ENCODE measurements around the gene DPF1. TPM values are rescaled to one million over a fixed set of nuclear protein-coding genes. Genes with fewer than 3 reads are reported as not detected.

Gene DPF1
- total RNA-seq, 1 donor from 2014 or later: 3.4 TPM

Other genes with a start within 250 kb of the DPF1 start
- 98.7 and 98.9 TPM in 2 replicates for gene PPP1R14A, start 32.2 kb upstream of the DPF1 start, total RNA-seq
- gene SPINT2, start 40.4 kb upstream of the DPF1 start, total RNA-seq: 161 and 165 TPM in 2 replicates
- 2.0 TPM in 1 of 2 replicates, not detected in the other for gene C19orf33, start 80.0 kb upstream of the DPF1 start, total RNA-seq
- 106 and 114 TPM in 2 replicates for gene YIF1B, start 91.7 kb upstream of the DPF1 start, total RNA-seq
- 27.3 TPM in 2 replicates for gene KCNK6, start 95.6 kb upstream of the DPF1 start, total RNA-seq
- gene CATSPERG, start 111.6 kb upstream of the DPF1 start, total RNA-seq: 4.7 and 4.8 TPM in 2 replicates
- gene PSMD8, start 150.3 kb upstream of the DPF1 start, total RNA-seq: 286 and 299 TPM in 2 replicates
- gene GGN, start 163.8 kb upstream of the DPF1 start, total RNA-seq: 0.71 TPM in 1 of 2 replicates, not detected in the other
- gene SPRED3, start 164.5 kb upstream of the DPF1 start, total RNA-seq: 3.2 TPM in 2 replicates
- 32.7 and 34.5 TPM in 2 replicates for gene FAM98C, start 178.9 kb upstream of the DPF1 start, total RNA-seq
- gene RASGRP4, start 202.0 kb upstream of the DPF1 start, total RNA-seq: 17.6 and 20.0 TPM in 2 replicates
- gene RYR1, start 209.5 kb upstream of the DPF1 start, total RNA-seq: 8.0 and 8.7 TPM in 2 replicates